Amniotic stem cell (primary cell): ENCODE measurements around the gene NFKBIL1.

Experiments used
- DNase-seq: peaks from one replicate; lab custom pipeline; 2025; lab: John Stamatoyannopoulos, UW

NFKBIL1 gene

GRCh38 chr6:31559958-31560696 lies 12.7 kb downstream of the NFKBIL1 start:
- DNase-seq = no peak

- DNase-seq = no peak
Observed at GRCh38 chr6:31560697-31561058, 13.3 kb downstream of the NFKBIL1 start.

DNA sequence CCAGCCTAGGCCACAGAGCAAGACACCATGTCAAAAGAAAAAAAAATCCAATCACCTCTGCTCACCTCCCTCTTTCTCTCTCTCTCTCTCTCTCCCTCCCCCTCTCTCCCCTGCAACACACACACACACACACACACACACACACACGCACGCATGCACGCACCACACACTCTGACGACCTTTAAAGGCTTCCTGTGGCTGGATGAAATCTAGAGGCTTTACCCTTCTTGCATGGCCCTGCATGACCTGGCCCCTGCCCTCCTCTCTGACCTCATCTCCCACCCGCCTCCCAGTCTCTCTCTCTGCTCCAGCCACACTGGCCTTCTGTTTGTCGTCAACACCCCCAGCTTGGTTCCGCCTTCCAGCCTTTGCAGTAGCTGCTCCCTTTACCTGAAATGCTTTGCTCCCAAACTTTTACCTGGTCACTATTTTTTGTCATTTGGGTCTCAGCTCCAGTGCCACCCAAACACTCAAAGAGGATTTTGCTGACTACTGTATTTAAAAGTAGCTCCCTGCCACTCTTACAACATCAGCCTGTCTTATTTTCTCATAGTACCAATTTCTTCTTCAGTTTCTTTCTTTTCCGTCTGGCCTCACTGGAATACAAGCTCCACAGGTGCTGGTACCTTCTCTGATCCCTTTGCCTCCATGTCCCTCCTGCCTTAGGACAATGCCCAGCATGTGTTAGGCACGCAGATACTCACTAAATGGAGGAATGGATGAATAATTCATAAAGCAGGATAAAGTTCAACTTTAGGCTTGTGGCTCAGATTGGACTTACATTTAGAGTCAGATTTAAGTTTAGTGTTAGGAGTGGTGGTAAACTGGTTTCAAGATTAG lies 20.3 kb downstream of the NFKBIL1 start:
- DNase-seq = no peak

GRCh38 chr6:31568537-31568961 lies 21.1 kb downstream of the NFKBIL1 start:
- DNase-seq = no peak

GRCh38 chr6:31569861-31570536 lies 22.6 kb downstream of the NFKBIL1 start:
- DNase-seq = no peak

GRCh38 chr6:31572041-31572911 lies 24.9 kb downstream of the NFKBIL1 start, which contains the start of gene LTA:
Gene LTA (plus strand): TSS chr6:31572289. CDS start chr6:31572743, 454 bp downstream.
- DNase-seq = no peak

GRCh38 chr6:31573239-31574105 lies 26.1 kb downstream of the NFKBIL1 start:
- no peak for DNase-seq

DNA sequence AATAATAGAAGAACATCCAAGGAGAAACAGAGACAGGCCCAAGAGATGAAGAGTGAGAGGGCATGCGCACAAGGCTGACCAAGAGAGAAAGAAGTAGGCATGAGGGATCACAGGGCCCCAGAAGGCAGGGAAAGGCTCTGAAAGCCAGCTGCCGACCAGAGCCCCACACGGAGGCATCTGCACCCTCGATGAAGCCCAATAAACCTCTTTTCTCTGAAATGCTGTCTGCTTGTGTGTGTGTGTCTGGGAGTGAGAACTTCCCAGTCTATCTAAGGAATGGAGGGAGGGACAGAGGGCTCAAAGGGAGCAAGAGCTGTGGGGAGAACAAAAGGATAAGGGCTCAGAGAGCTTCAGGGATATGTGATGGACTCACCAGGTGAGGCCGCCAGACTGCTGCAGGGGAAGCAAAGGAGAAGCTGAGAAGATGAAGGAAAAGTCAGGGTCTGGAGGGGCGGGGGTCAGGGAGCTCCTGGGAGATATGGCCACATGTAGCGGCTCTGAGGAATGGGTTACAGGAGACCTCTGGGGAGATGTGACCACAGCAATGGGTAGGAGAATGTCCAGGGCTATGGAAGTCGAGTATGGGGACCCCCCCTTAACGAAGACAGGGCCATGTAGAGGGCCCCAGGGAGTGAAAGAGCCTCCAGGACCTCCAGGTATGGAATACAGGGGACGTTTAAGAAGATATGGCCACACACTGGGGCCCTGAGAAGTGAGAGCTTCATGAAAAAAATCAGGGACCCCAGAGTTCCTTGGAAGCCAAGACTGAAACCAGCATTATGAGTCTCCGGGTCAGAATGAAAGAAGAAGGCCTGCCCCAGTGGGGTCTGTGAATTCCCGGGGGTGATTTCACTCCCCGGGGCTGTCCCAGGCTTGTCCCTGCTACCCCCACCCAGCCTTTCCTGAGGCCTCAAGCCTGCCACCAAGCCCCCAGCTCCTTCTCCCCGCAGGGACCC lies 27.0 kb downstream of the NFKBIL1 start:
- DNase-seq = no peak

DNA sequence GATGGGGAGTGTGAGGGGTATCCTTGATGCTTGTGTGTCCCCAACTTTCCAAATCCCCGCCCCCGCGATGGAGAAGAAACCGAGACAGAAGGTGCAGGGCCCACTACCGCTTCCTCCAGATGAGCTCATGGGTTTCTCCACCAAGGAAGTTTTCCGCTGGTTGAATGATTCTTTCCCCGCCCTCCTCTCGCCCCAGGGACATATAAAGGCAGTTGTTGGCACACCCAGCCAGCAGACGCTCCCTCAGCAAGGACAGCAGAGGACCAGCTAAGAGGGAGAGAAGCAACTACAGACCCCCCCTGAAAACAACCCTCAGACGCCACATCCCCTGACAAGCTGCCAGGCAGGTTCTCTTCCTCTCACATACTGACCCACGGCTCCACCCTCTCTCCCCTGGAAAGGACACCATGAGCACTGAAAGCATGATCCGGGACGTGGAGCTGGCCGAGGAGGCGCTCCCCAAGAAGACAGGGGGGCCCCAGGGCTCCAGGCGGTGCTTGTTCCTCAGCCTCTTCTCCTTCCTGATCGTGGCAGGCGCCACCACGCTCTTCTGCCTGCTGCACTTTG lies 28.0 kb downstream of the NFKBIL1 start, which contains the start of gene TNF:
TNF (plus strand) TSS at position 231 of the 567 bp plus-strand sequence; CDS start at position 408, 177 bp downstream.
- no peak for DNase-seq

GRCh38 chr6:31575952-31576685 lies 28.7 kb downstream of the NFKBIL1 start:
- no peak for DNase-seq

GRCh38 chr6:31576897-31577578 lies 29.6 kb downstream of the NFKBIL1 start:
- DNase-seq = no peak

- DNase-seq = no peak
Observed at GRCh38 chr6:31577579-31577966, 30.2 kb downstream of the NFKBIL1 start.

DNA sequence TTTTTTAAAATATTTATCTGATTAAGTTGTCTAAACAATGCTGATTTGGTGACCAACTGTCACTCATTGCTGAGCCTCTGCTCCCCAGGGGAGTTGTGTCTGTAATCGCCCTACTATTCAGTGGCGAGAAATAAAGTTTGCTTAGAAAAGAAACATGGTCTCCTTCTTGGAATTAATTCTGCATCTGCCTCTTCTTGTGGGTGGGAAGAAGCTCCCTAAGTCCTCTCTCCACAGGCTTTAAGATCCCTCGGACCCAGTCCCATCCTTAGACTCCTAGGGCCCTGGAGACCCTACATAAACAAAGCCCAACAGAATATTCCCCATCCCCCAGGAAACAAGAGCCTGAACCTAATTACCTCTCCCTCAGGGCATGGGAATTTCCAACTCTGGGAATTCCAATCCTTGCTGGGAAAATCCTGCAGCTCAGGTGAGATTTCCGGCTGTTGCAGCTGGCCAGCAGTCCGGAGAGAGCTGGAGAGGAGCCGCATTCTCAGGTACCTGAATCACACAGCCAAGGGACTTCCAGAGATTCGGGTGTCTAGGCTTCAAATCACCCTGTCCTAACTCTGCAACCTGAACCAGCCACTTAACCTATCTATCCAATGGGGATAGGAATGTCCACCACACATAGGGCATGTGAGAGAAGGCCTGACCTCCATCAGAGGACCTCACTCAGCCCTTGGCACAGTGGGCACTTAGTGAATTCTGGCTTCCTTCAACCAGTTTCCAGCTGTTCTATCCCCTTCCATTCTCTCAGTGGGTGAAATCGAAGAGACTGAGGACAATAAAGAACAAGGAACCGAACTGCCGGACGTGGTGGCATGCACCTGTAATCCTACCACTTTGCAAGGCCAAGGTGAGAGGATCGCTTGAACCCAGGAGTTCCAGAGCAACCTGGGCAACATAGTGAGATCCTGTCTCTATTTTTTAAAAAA lies 31.0 kb downstream of the NFKBIL1 start:
- no peak for DNase-seq

DNA sequence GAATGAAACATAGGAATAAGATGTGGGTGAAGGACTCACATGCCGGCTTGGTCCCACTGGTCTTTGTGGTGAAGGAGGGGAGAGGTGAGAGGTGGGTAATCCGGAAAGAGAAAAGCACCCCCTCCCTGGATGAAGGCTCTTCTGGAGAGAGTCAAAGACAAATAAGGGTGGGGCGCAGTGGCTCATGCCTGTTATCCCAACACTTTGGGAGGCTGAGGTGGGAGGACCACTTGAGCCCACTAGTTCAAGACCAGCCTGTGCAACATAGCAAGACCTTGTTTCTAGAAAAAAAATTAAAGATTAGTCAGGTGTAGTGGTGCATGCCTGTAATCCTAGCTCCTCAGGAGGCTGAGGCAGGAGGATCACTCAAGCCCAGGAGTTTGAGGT lies 31.7 kb downstream of the NFKBIL1 start:
- DNase-seq = no peak

- DNase-seq = no peak
Observed at GRCh38 chr6:31579546-31580437, 32.4 kb downstream of the NFKBIL1 start.

GRCh38 chr6:31580438-31580740 lies 33.0 kb downstream of the NFKBIL1 start:
- DNase-seq = no peak
